SJSA1 (cell line): Measurements from ENCODE around the gene GAB4. TPM values are rescaled to one million over a fixed set of nuclear protein-coding genes. Genes with fewer than 3 reads are reported as not detected.
A peak's percentile ranks its signal among the peaks of the same experiment; 100 is the strongest.
"Not testable (repeated sequence)": the region's sequence is repeated elsewhere in the genome, so short reads cannot be mapped to it uniquely, and the experiment has no call there.

Source experiments
- DNase-seq, 2 experiments: peaks; one replicate each; pipeline ENCODE4 v3.0.0-alpha.2; 2015 to 2020; ENCODE audit warnings: low spot score in 2 of 2, low read depth in 1 of 2
- H3K27ac ChIP-seq: fragments of 250-450 bp; sonication (Bioruptor Pico); 2 replicates; pipeline ENCODE4 v1.5.1; 2020; ENCODE audit warnings: mild to moderate bottlenecking, moderate library complexity
- H3K27me3 ChIP-seq: fragments of 250-450 bp; sonication (Bioruptor Pico); replicated peaks from 2 replicates; pipeline ENCODE4 v1.5.1; 2020; ENCODE audit warnings: mild to moderate bottlenecking, moderate library complexity
- H3K36me3 ChIP-seq: fragments of 250-450 bp; sonication (Bioruptor Pico); 2 replicates; pipeline ENCODE4 v1.5.1; 2020; ENCODE audit warnings: mild to moderate bottlenecking
- H3K4me1 ChIP-seq: fragments of 250-450 bp; sonication (Bioruptor Pico); replicated peaks from 2 replicates; pipeline ENCODE4 v1.6.1; 2021; ENCODE audit warnings: mild to moderate bottlenecking
- H3K4me3 ChIP-seq: fragments of 250-450 bp; sonication (Bioruptor Pico); 2 replicates; pipeline ENCODE4 v1.5.1; 2020; ENCODE audit warnings: mild to moderate bottlenecking
- H3K9me3 ChIP-seq: fragments of 250-450 bp; sonication (Bioruptor Pico); replicated peaks from 2 replicates; pipeline ENCODE4 v1.5.1; 2020; ENCODE audit warnings: mild to moderate bottlenecking
- total RNA-seq: library from RNA; depleted of rRNA; stranded (reverse); fragments of >200 nt; shearing (Covaris generic); gene quantifications from 2 replicates; pipeline ENCODE4 v1.2.3, GENCODE V29; 2014

The GAB4 gene
- total RNA-seq, 1 experiment from 2014 or later = not detected

GRCh38 chr22:16959345-16959930, 48.6 kb downstream of the GAB4 start:
- no peaks in the 10 kb centered on the region for H3K27me3 ChIP-seq
- H3K9me3 ChIP-seq = no peaks in the 10 kb centered on the region
- no peak overlapping the region for H3K27ac ChIP-seq

GRCh38 chr22:16958475-16958874, 49.5 kb downstream of the GAB4 start:
- no peak for DNase-seq
- H3K27me3 ChIP-seq = no peaks in the 10 kb centered on the region
- H3K4me3 ChIP-seq = no peak overlapping the region
- no peaks in the 10 kb centered on the region for H3K9me3 ChIP-seq
- no peaks in the 10 kb centered on the region for H3K4me1 ChIP-seq
- no peaks in the 10 kb centered on the region for H3K36me3 ChIP-seq
- no peak overlapping the region for H3K27ac ChIP-seq

More at GRCh38 chr22:16959345-16959930, 48.6 kb downstream of the GAB4 start:
- Histone ChIP-seq H3K4me1 (no peaks in the 10 kb centered on the region), H3K4me3 (no peak overlapping the region), H3K36me3 (no peaks in the 10 kb centered on the region)
- peak in 1 of 2 experiments; percentile 35 for DNase-seq

GRCh38 chr22:16957781-16958180, 50.2 kb downstream of the GAB4 start:
- Histone ChIP-seq H3K36me3 (no peaks in the 10 kb centered on the region), H3K4me3 (no peak overlapping the region), H3K27me3 (no peaks in the 10 kb centered on the region), H3K4me1 (no peaks in the 10 kb centered on the region), H3K27ac (no peak overlapping the region), H3K9me3 (no peaks in the 10 kb centered on the region)
- DNase-seq = peak in 1 of 2 experiments; percentile 27

GRCh38 chr22:16956290-16956689, 51.7 kb downstream of the GAB4 start:
- Histone ChIP-seq H3K4me1 (no peaks in the 10 kb centered on the region), H3K36me3 (no peaks in the 10 kb centered on the region), H3K27me3 (no peaks in the 10 kb centered on the region), H3K4me3 (no peak overlapping the region), H3K27ac (no peak overlapping the region), H3K9me3 (no peaks in the 10 kb centered on the region)
- peak in 1 of 2 experiments; percentile 31 for DNase-seq

- Histone ChIP-seq H3K27me3 (no peaks in the 10 kb centered on the region), H3K4me1 (no peaks in the 10 kb centered on the region), H3K9me3 (no peaks in the 10 kb centered on the region), H3K36me3 (no peaks in the 10 kb centered on the region), H3K27ac (no peak overlapping the region), H3K4me3 (no peak overlapping the region)
- peak in 1 of 2 experiments; percentile 29 for DNase-seq
These were observed 52.3 kb downstream of the GAB4 start for GRCh38 chr22:16955678-16956210.

- no peaks in the 10 kb centered on the region for H3K4me1 ChIP-seq
- H3K36me3 ChIP-seq = no peaks in the 10 kb centered on the region
- no peak overlapping the region for H3K27ac ChIP-seq
- H3K4me3 ChIP-seq = no peak overlapping the region
- no peaks in the 10 kb centered on the region for H3K27me3 ChIP-seq
- DNase-seq = peak in 1 of 2 experiments; percentile 27
- no peaks in the 10 kb centered on the region for H3K9me3 ChIP-seq
These were observed 52.9 kb downstream of the GAB4 start for GRCh38 chr22:16955081-16955480.

GRCh38 chr22:16954060-16954403, 54.0 kb downstream of the GAB4 start:
- no peak for DNase-seq
- Histone ChIP-seq H3K27ac (no peak overlapping the region), H3K27me3 (no peaks in the 10 kb centered on the region), H3K9me3 (no peaks in the 10 kb centered on the region), H3K4me3 (no peak overlapping the region), H3K36me3 (no peaks in the 10 kb centered on the region), H3K4me1 (no peaks in the 10 kb centered on the region)

GRCh38 chr22:16953206-16954059, 54.6 kb downstream of the GAB4 start:
- Histone ChIP-seq H3K27ac (no peak overlapping the region), H3K4me1 (no peaks in the 10 kb centered on the region), H3K27me3 (no peaks in the 10 kb centered on the region), H3K36me3 (no peaks in the 10 kb centered on the region), H3K4me3 (no peak overlapping the region), H3K9me3 (no peaks in the 10 kb centered on the region)
- DNase-seq = no peak

GRCh38 chr22:16949561-16949960, 58.5 kb downstream of the GAB4 start:
- no peak for DNase-seq
- Histone ChIP-seq H3K4me1 (no peaks in the 10 kb centered on the region), H3K27ac (no peak overlapping the region), H3K4me3 (no peak overlapping the region), H3K36me3 (no peaks in the 10 kb centered on the region), H3K9me3 (no peaks in the 10 kb centered on the region), H3K27me3 (no peaks in the 10 kb centered on the region)

GRCh38 chr22:16937811-16938210, 70.2 kb downstream of the GAB4 start:
- Histone ChIP-seq H3K27ac (no peak overlapping the region), H3K27me3 (no peaks in the 10 kb centered on the region), H3K4me1 (no peaks in the 10 kb centered on the region), H3K9me3 (no peaks in the 10 kb centered on the region), H3K36me3 (no peaks in the 10 kb centered on the region), H3K4me3 (no peak overlapping the region)
- DNase-seq = no peak

GRCh38 chr22:16937209-16937608, 70.8 kb downstream of the GAB4 start:
- H3K4me3 ChIP-seq, H3K27ac ChIP-seq, H3K9me3 ChIP-seq, H3K36me3 ChIP-seq, H3K27me3 ChIP-seq, DNase-seq, H3K4me1 ChIP-seq: not testable (repeated sequence)

- Histone ChIP-seq H3K9me3 (no peaks in the 10 kb centered on the region), H3K27ac (no peak overlapping the region), H3K36me3 (no peaks in the 10 kb centered on the region), H3K4me1 (no peaks in the 10 kb centered on the region), H3K4me3 (no peak overlapping the region), H3K27me3 (no peaks in the 10 kb centered on the region)
- no peak for DNase-seq
These were observed 71.4 kb downstream of the GAB4 start for GRCh38 chr22:16936625-16937024.

- H3K4me3 ChIP-seq = no peak overlapping the region
- no peak overlapping the region for H3K27ac ChIP-seq
- H3K9me3 ChIP-seq = no peaks in the 10 kb centered on the region
- no peak for DNase-seq
- H3K27me3 ChIP-seq = no peaks in the 10 kb centered on the region
- no peaks in the 10 kb centered on the region for H3K36me3 ChIP-seq
- H3K4me1 ChIP-seq = no peaks in the 10 kb centered on the region
These were observed 72.8 kb downstream of the GAB4 start for GRCh38 chr22:16935209-16935608.
